ENCODE measurements around the gene ZNF296. TPM values are rescaled to one million over a fixed set of nuclear protein-coding genes. Genes with fewer than 3 reads are reported as not detected.

ZNF296 gene
- total RNA-seq, 2 experiments from 2014 or later: 5.0 to 6.3 TPM

DNA sequence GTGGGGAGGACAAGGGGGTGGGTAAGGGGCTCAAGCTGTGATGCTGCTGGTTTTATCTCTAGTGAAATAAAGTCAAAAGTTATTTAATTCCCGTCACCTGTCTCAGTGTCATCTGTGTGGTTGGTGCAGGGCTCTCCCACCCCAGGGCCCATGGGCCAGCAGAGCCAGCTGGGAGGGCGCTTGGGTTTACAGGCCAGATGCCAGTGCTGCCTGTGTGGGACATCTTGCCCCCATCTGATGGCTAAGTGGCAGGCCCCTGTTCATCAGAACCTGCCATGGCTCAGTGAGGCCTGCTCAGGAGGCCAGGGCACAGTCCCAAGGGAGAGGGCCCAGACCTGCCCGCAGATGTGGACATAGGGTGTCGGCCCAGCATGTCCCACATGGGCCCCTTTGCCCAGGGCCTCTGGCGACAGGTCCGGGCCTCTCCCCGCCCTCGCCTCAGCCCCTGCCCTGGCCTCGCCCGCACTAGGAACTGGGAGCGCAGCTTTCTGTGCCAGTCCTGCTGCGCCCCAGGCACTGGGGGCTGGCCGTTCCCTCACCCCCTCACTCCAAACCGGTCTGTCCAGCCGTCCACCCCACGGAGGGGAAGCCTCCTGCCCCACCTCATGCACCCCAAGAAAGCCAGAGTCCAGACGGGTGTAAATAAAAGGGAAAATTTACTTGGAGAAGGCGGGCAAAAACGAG, 5.3 kb downstream of the ZNF296 start:
- ChIA-PET POLR2A (interaction anchor here (0.8 kb wide), 1 partner anchor 32 kb away, joined by 3 read pairs; the partner anchor contains the start of gene CLASRP), CTCF (interaction anchor here (1.6 kb wide), 1 partner anchor 11 kb away, joined by 7 read pairs; no protein-coding TSS in a partner anchor)
- H3K27ac Mint-ChIP-seq: no peak overlapping the region
- peaks cover 4% of the 10 kb centered on the region for H3K4me1 Mint-ChIP-seq (ENCODE audit: low read depth)
- H3K4me3 Mint-ChIP-seq: no peak overlapping the region
- no peaks in the 10 kb centered on the region for H3K27me3 Mint-ChIP-seq
- ATAC-seq (no peak), DNase-seq (no peak)
- TF ChIP-seq, protein P1, sequence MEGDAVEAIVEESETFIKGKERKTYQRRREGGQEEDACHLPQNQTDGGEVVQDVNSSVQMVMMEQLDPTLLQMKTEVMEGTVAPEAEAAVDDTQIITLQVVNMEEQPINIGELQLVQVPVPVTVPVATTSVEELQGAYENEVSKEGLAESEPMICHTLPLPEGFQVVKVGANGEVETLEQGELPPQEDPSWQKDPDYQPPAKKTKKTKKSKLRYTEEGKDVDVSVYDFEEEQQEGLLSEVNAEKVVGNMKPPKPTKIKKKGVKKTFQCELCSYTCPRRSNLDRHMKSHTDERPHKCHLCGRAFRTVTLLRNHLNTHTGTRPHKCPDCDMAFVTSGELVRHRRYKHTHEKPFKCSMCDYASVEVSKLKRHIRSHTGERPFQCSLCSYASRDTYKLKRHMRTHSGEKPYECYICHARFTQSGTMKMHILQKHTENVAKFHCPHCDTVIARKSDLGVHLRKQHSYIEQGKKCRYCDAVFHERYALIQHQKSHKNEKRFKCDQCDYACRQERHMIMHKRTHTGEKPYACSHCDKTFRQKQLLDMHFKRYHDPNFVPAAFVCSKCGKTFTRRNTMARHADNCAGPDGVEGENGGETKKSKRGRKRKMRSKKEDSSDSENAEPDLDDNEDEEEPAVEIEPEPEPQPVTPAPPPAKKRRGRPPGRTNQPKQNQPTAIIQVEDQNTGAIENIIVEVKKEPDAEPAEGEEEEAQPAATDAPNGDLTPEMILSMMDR (IDR thresholded peaks at IDR 0.05): no peak
- intact Hi-C loops (cut with micrococcal nuclease): no loop called here
- no peaks in the 10 kb centered on the region for H3K9me3 Mint-ChIP-seq
- peaks cover 18% of the 10 kb centered on the region for H3K36me3 Mint-ChIP-seq (ENCODE audit: low read depth)

DNA sequence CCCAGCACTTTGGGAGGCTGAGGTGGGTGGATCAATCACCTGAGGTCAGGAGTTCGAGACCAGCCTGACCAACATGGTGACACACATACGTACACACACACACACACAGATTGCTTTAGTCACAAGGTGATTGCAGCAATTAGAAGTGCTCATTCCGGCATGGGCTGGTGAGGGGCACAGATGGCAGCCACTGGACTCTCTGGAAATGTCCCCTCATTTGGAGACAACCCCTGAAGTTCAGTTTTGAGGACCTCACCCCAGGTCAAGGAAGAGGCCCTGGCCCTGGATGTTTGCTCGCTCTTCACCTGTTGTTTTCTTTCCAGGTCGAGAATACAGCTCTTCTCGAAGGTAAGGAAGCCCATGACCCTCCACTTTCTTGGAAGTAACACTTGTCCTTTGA, 6.1 kb downstream of the ZNF296 start:
- TF ChIP-seq, protein P1 (IDR thresholded peaks at IDR 0.05): no peak
- Mint-ChIP-seq H3K27me3 (no peaks in the 10 kb centered on the region), H3K27ac (no peak overlapping the region), H3K4me1 (ENCODE audit: low read depth) (peaks cover 4% of the 10 kb centered on the region), H3K9me3 (no peaks in the 10 kb centered on the region), H3K4me3 (no peak overlapping the region), H3K36me3 (ENCODE audit: low read depth) (peaks cover 22% of the 10 kb centered on the region)
- no peak for ATAC-seq
- ChIA-PET POLR2A (no interaction called here), CTCF (no interaction called here)
- intact Hi-C loops (cut with micrococcal nuclease): no loop called here
- DNase-seq: no peak

DNA sequence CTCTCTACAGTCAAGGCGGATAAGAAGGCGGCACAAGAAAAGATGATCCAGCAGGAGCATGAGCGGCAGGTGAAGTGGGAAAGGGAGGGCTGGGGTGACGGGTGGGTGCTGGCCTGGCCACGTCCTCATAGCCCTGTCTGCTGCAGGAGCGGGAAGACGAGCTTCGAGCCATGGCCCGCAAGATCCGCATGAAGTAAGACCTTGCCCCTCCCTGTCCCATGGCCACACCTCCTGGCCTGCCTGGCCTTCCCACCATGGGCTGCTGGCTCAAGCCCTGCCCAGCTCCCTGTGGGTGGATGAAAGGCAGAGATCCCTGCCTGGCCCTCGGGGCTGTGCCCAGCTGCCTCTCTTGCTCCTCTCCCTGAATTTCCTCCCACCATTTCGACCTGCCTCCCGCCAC, 7.2 kb downstream of the ZNF296 start:
- DNase-seq: no peak
- Mint-ChIP-seq H3K27ac (no peak overlapping the region), H3K4me1 (ENCODE audit: low read depth) (no peaks in the 10 kb centered on the region), H3K4me3 (no peak overlapping the region), H3K27me3 (no peaks in the 10 kb centered on the region), H3K36me3 (ENCODE audit: low read depth) (peaks cover 21% of the 10 kb centered on the region), H3K9me3 (no peaks in the 10 kb centered on the region)
- no peak for ATAC-seq
- intact Hi-C loops (cut with micrococcal nuclease): no loop called here
- TF ChIP-seq, protein P1 (IDR thresholded peaks at IDR 0.05): no peak
- ChIA-PET POLR2A (interaction anchor here (1.1 kb wide), 1 partner anchor 68 kb away, joined by 3 read pairs; the partner anchor contains the start of gene RELB), CTCF (interaction anchor here (1.0 kb wide), 1 partner anchor 19 kb away, joined by 3 read pairs; no protein-coding TSS in a partner anchor)

DNA sequence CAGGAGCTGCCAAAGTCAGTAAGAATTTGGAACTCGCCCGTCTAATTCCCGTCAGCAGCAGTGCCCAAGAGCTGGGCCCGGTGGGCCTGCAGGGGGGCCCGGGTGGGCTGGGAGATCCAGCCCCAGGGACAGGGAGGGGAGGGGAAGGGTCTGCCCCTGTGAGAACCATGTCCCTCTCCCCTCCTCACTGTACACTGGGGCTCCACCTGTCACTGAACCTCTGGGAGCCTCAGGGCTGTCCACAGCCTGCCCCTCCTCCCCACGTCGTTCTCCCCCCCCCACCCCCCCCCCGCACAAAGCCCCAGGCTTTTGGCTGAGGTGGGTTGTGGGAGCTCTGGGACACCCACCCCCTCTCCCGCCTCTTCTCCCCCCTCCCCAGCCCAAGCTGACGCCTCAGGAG, 8.2 kb downstream of the ZNF296 start:
- no peak for DNase-seq
- ChIA-PET POLR2A (interaction anchor here (1.1 to 1.2 kb wide), 2 partner anchors 19 to 67 kb away, joined by 3 to 4 read pairs; partner anchors contain the start of gene RELB), CTCF (interaction anchor here (1.2 kb wide), 1 partner anchor 9 kb away, joined by 5 read pairs; no protein-coding TSS in a partner anchor)
- H3K36me3 Mint-ChIP-seq (ENCODE audit: low read depth): peaks cover 28% of the 10 kb centered on the region
- H3K4me1 Mint-ChIP-seq (ENCODE audit: low read depth): no peaks in the 10 kb centered on the region
- intact Hi-C loops (cut with micrococcal nuclease): no loop called here
- no peak for ATAC-seq
- H3K4me3 Mint-ChIP-seq: no peak overlapping the region
- no peaks in the 10 kb centered on the region for H3K27me3 Mint-ChIP-seq
- H3K9me3 Mint-ChIP-seq: no peaks in the 10 kb centered on the region
- TF ChIP-seq, protein P1 (IDR thresholded peaks at IDR 0.05): no peak
- no peak overlapping the region for H3K27ac Mint-ChIP-seq

DNA sequence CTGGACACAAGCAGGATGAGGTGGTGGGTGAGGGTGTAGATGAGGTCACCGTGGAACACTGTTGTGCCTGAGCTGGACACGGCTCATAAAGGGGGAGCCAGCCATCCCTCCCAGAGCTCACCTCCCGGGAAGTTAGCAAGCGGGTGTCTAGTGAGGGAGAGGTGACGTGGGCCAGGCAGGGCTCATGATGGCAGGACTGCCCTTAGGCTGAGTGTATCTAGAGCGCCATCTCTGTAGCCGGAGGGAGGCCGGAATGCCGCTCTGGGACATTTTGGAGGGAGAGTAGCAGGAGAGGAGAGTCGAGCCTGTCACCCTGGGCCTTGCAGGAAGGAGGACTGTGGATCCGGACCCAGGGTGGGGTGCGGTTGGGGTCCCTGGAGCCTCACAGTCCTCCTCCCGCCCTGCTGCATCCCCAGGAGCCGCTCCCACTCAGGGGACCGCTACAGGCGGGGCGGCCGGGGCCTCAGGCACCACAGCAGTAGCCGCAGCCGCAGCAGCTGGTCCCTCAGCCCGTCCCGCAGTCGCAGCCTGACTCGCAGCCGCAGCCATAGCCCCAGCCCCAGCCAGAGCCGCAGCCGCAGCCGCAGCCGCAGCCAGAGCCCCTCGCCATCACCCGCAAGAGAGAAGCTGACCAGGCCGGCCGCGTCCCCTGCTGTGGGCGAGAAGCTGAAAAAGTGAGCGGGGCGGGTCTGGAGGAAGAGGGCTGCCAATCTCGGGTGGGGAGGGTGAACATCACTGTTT, 9.2 kb downstream of the ZNF296 start:
- Mint-ChIP-seq H3K4me3 (no peak overlapping the region), H3K36me3 (ENCODE audit: low read depth) (peaks cover 30% of the 10 kb centered on the region), H3K9me3 (no peaks in the 10 kb centered on the region), H3K4me1 (ENCODE audit: low read depth) (no peaks in the 10 kb centered on the region), H3K27ac (no peak overlapping the region), H3K27me3 (no peaks in the 10 kb centered on the region)
- intact Hi-C loops (cut with micrococcal nuclease): no loop called here
- ChIA-PET CTCF (no interaction called here), POLR2A (interaction anchor here (1.2 to 1.8 kb wide), 2 partner anchors 8 to 18 kb away, joined by 4 to 9 read pairs; no protein-coding TSS in a partner anchor)
- TF ChIP-seq, protein P1 (IDR thresholded peaks at IDR 0.05): no peak
- ATAC-seq (no peak), DNase-seq (no peak)

All from activated CD8-positive, alpha-beta T cell treated with anti-CD3 and anti-CD28 coated beads for 36 hours (primary cell).